ENCODE results near the gene PUS10. TPM values are rescaled to one million over a fixed set of nuclear protein-coding genes. Genes with fewer than 3 reads are reported as not detected.

Gene PUS10
- total RNA-seq, 6 experiments from 2014 or later = 8.6 to 15.3 (median 13.1) TPM

DNA sequence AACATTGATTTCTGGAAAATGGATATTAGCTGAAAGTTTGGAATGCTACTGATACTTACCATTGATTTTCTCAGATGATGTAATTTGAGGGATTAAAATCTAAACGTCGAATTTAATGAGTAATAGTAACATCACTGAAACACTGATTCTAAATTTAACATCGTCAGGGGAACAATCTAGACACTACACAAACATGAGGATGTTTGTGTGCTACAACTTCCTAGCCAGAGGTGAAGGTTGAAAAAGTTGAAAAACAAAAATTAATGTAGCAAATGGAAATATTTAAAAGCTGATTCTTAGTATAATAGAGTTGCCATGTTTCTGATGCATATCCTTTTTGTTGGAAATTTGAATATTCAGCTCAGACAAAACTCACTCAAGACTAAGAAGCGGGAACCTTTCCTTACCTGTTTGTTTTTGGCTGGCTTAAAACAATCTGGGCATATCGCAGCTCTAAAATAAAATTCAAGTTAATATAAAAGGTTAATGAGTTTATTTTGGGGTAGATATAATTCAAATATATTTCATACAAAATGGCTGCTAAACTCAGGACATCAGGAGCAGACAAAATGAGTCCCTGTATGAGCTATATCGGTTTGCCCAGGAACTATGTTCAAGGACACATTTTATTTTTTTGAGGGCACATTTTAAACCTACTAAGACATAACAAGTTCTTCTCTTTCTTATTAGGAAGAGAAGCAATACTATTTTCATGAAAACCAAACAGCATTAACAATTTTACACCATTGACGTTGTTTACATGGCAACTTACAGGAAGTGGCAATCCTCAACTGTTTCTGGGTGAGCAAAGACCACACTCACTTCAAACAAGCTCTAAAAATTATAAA lies 53.2 kb downstream of the PUS10 start:
- Histone ChIP-seq H3K9me3 (no peaks in the 10 kb centered on the region), H3K4me3 (no peak overlapping the region), H3K27me3 (no peaks in the 10 kb centered on the region), H3K27ac (no peak overlapping the region), H3K36me3 (peaks cover 0 to under 1% (median 0%) of the 10 kb centered on the region in 4 donors), H3K4me1 (no peaks in the 10 kb centered on the region)
- ATAC-seq = no peak
- no peak for DNase-seq
- 75% methylated on average over 7 of the region's 7 CpGs for WGBS (ENCODE audit: insufficient coverage, low coverage, low lambda C conversion rate, missing lambda C conversion rate)
- TF ChIP-seq, protein P1, sequence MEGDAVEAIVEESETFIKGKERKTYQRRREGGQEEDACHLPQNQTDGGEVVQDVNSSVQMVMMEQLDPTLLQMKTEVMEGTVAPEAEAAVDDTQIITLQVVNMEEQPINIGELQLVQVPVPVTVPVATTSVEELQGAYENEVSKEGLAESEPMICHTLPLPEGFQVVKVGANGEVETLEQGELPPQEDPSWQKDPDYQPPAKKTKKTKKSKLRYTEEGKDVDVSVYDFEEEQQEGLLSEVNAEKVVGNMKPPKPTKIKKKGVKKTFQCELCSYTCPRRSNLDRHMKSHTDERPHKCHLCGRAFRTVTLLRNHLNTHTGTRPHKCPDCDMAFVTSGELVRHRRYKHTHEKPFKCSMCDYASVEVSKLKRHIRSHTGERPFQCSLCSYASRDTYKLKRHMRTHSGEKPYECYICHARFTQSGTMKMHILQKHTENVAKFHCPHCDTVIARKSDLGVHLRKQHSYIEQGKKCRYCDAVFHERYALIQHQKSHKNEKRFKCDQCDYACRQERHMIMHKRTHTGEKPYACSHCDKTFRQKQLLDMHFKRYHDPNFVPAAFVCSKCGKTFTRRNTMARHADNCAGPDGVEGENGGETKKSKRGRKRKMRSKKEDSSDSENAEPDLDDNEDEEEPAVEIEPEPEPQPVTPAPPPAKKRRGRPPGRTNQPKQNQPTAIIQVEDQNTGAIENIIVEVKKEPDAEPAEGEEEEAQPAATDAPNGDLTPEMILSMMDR (IDR thresholded peaks at IDR 0.05) = no peak
- TF ChIP-seq POLR2A (IDR thresholded peaks at IDR 0.05) = no peak
- intact Hi-C loops (cut with DNase I) = no loop called here

DNA sequence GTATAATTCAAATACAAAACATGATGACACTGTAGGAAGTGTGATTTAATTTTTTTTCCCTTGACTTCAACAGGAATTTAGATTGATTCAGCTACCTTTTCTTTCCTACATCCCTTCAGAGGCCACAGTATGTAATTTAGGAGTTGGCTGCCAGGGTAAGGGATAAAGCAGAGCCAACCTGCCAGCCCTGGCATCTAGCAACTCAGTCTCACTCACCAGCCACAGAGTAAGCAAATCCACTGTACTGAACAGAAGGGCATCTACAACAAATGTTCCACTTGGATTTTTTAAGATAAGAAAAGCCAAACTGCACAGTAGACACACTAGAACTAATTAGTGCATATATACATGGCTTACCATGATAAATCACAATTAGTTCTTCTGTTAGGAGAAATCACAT lies 54.9 kb downstream of the PUS10 start:
- DNase-seq (no peak), ATAC-seq (no peak)
- Histone ChIP-seq H3K4me1 (no peaks in the 10 kb centered on the region), H3K9me3 (no peaks in the 10 kb centered on the region), H3K36me3 (peaks cover 0 to 10% (median 0%) of the 10 kb centered on the region in 4 donors), H3K27me3 (no peaks in the 10 kb centered on the region), H3K27ac (no peak overlapping the region), H3K4me3 (no peak overlapping the region)
- TF ChIP-seq POLR2A (IDR thresholded peaks at IDR 0.05) = no peak
- TF ChIP-seq, protein P1 (IDR thresholded peaks at IDR 0.05) = no peak
- intact Hi-C loops (cut with DNase I) = no loop called here

DNA sequence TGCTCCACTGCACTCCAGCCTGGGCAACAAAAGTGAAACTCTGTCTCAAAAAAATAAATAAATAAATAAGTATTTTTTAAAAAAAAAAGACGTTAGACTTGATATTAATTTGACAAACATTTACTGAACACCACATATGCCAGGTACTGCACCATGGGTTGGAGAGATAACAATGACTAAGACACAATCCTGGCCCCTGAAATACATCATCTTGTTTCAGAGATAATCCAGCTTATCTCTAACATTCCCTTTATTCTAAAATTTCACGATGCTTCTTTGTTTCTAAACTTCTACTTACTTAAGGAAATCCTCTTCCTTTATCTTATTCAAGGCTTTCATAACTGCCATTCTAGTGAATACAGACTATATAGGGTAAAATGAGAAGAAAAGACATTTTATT lies 55.5 kb downstream of the PUS10 start:
- no peak for DNase-seq
- Histone ChIP-seq H3K4me1 (no peaks in the 10 kb centered on the region), H3K27ac (no peak overlapping the region), H3K9me3 (no peaks in the 10 kb centered on the region), H3K27me3 (no peaks in the 10 kb centered on the region), H3K4me3 (no peak overlapping the region), H3K36me3 (peaks cover 0 to 10% (median 0%) of the 10 kb centered on the region in 4 donors)
- intact Hi-C loops (cut with DNase I) = no loop called here
- 57% methylated on average over 2 of the region's 2 CpGs for WGBS (ENCODE audit: insufficient coverage, low coverage, low lambda C conversion rate, missing lambda C conversion rate)
- TF ChIP-seq, protein P1 (IDR thresholded peaks at IDR 0.05) = no peak
- no peak for ATAC-seq

DNA sequence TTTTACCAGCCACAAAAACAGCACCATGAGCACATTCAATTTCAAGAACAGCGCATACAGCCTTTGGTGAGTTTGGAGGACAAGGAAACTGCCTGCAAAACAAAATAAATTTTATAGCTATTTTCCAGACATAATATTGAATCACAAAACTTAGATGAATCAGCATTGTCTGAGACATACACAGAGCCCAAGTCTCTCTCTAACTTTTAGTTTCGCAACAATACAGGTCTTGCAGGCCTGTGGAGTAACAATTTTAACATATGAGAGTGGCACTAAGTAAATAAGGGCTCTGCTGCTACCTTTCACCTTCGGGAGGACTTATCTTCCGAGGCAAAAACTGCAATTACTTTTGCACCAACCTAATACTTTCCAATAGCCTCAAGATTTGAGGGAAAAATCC lies 56.6 kb downstream of the PUS10 start:
- no peak overlapping the region for H3K27ac ChIP-seq
- no peak for DNase-seq
- peaks cover 0 to 10% (median 0%) of the 10 kb centered on the region in 4 donors for H3K36me3 ChIP-seq
- ATAC-seq = peak in 2 of 4 donors; percentile 48 to 69
- H3K4me3 ChIP-seq = no peak overlapping the region
- intact Hi-C loops (cut with DNase I) = no loop called here
- no peaks in the 10 kb centered on the region for H3K9me3 ChIP-seq
- no peaks in the 10 kb centered on the region for H3K4me1 ChIP-seq
- TF ChIP-seq, protein P1 (IDR thresholded peaks at IDR 0.05) = no peak
- no peak for TF ChIP-seq POLR2A (IDR thresholded peaks at IDR 0.05)
- WGBS (ENCODE audit: insufficient coverage, low coverage, low lambda C conversion rate, missing lambda C conversion rate) = 76% methylated on average over 4 of the region's 4 CpGs
- no peaks in the 10 kb centered on the region for H3K27me3 ChIP-seq

All from right lobe of liver (tissue), 6 donors.